ENCODE results near the gene CHTF8.

The CHTF8 gene

GRCh38 chr16:69150146-69150865 is 17.9 kb upstream of the CHTF8 start:
- TF ChIP-seq GATA3 (IDR thresholded peaks at IDR 0.05; ENCODE audit: low read depth, low read length), result no peak
- TF ChIP-seq GATA2 (IDR thresholded peaks at IDR 0.05; ENCODE audit: low read depth, low read length), result no peak

- no peak for TF ChIP-seq GATA2 (IDR thresholded peaks at IDR 0.05; ENCODE audit: low read depth, low read length)
- TF ChIP-seq GATA3 (IDR thresholded peaks at IDR 0.05; ENCODE audit: low read depth, low read length), result no peak
These were observed 13.3 kb upstream of the CHTF8 start for GRCh38 chr16:69145658-69146057.

GRCh38 chr16:69143116-69143515 is 10.7 kb upstream of the CHTF8 start:
- TF ChIP-seq GATA2 (IDR thresholded peaks at IDR 0.05; ENCODE audit: low read depth, low read length), result no peak
- no peak for TF ChIP-seq GATA3 (IDR thresholded peaks at IDR 0.05; ENCODE audit: low read depth, low read length)

DNA sequence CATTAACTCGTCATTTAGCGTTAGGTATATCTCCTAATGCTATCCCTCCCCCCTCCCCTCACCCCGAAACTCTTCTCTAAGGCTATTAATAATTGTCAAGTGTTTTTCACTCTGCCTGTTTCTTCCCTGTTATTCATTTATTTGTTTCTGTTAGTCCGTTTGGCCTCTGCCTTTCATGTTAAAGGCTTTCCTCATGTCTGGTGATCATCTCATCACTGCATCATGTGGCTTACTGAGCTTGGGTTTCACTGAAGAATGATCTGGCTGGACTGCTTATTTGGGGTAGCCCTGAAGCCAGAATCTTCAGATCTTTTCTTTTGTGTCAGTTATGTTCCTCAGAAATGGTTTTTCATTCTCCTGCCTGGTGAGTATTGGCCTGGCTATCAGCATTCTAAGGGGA is 9.5 kb upstream of the CHTF8 start:
- no peak for TF ChIP-seq GATA2 (IDR thresholded peaks at IDR 0.05; ENCODE audit: low read depth, low read length)
- no peak for TF ChIP-seq GATA3 (IDR thresholded peaks at IDR 0.05; ENCODE audit: low read depth, low read length)

DNA sequence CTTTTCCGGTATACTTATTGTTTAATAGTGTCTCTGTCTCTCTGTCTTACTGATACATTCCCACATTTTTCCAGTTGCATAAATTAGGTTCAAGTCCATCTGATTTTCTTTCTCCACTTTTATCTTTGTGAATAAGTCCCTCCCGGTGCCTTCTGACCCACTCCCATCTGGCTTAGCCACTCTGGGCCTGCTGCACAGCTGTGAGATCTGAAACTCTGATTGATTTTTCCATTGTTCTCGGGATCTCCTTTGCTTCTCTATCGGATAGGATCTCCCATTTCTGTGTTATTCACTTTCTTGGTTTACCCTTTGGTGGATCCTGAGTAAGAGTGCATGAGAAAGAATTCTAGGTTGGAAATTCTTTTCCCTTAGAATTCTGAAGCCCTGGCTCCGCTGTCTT is 8.6 kb upstream of the CHTF8 start:
- TF ChIP-seq GATA2 (IDR thresholded peaks at IDR 0.05; ENCODE audit: low read depth, low read length) (peak; percentile 71), GATA3 (IDR thresholded peaks at IDR 0.05; ENCODE audit: low read depth, low read length) (peak; percentile 35; the same call in 1 of the 2 replicates)

DNA sequence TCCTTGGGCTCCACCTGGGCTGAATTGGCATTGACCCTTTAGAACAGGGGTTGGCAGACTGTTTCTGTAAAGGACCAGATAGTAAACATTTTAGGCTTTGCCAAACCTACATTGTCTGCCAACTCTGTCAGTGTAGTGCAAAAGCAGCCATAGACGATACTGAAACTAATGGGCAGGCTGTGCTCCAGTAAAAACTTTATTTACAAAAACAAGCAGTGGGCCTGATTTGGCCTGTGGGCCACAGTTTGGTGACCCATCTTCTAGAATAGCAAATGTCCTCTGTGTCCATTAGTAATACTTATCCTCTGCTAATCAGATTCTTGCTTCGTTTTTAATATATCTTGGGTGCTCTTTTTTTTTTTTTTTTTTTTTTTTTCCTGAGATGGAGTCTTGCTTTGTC is 6.2 kb upstream of the CHTF8 start:
- no peak for TF ChIP-seq GATA2 (IDR thresholded peaks at IDR 0.05; ENCODE audit: low read depth, low read length)
- TF ChIP-seq GATA3 (IDR thresholded peaks at IDR 0.05; ENCODE audit: low read depth, low read length), result no peak

DNA sequence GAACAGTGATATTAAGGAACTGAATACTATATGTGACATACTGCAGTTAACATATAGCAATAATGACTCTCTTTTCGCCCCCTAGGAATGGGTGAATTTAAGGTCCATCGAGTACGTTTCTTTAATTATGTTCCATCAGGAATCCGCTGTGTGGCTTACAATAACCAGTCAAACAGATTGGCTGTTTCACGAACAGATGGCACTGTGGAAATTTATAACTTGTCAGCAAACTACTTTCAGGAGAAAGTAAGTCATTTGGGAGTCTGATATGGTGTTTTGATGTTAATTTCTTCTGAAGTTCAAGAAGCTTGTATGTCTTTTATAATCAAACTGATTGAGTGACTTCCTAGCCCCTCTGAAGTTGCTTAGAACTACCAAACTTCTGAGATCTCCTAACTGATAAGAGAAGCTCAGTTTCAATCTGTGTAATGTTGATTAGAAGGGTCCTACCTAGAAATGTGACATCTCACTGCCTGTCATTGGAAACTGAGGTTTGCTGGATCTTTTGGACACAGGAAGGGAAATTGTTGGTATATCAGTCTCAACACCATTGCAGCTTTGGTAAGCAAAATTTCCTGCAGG is 1.1 kb upstream of the CHTF8 start:
- peak; percentile 51 for TF ChIP-seq GATA3 (IDR thresholded peaks at IDR 0.05; ENCODE audit: low read depth, low read length)
- peak; percentile 14; the same call in 1 of the 2 replicates for TF ChIP-seq GATA2 (IDR thresholded peaks at IDR 0.05; ENCODE audit: low read depth, low read length)

- TF ChIP-seq GATA3 (IDR thresholded peaks at IDR 0.05; ENCODE audit: low read depth, low read length) (no peak), GATA2 (IDR thresholded peaks at IDR 0.05; ENCODE audit: low read depth, low read length) (no peak)
These were observed 457 bp downstream of the CHTF8 start for GRCh38 chr16:69131839-69132423.

DNA sequence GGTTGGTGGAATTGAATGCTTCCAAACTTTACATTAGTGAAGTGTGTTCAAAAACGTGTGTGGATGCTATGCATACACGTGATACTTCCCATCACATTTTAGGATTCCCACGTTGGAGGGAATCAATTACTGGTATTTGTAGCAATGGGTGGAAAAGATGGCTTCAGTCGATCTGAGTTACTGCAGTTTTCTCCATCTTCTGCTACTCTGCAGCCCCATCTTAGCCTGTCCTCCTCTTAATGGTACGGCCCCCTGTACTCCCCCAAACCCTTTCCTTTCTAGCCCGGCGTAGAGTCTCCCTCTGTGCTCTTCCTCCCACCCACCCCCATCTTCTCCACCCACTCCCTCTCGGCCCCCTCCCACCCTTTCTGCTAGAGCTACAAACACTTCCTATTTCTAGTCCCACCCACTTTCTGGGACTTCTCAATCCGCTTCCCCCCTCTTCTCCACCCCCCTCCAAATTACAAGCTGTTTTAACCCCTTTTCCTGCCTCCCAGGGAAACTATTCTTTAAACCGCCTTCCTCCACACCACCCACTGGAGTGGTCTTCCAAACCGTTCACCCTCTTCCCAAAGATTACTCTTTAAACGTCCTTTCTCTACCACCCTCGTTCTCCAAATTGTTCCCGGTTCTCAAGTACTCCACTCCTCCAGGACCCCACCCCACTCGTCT is 1.1 kb downstream of the CHTF8 start:
- TF ChIP-seq GATA2 (IDR thresholded peaks at IDR 0.05; ENCODE audit: low read depth, low read length) (no peak), GATA3 (IDR thresholded peaks at IDR 0.05; ENCODE audit: low read depth, low read length) (no peak)

GRCh38 chr16:69130461-69130860 is 1.9 kb downstream of the CHTF8 start:
- no peak for TF ChIP-seq GATA2 (IDR thresholded peaks at IDR 0.05; ENCODE audit: low read depth, low read length)
- TF ChIP-seq GATA3 (IDR thresholded peaks at IDR 0.05; ENCODE audit: low read depth, low read length), result no peak

GRCh38 chr16:69127966-69128510 is 4.3 kb downstream of the CHTF8 start:
- no peak for TF ChIP-seq GATA3 (IDR thresholded peaks at IDR 0.05; ENCODE audit: low read depth, low read length)
- TF ChIP-seq GATA2 (IDR thresholded peaks at IDR 0.05; ENCODE audit: low read depth, low read length), result no peak

DNA sequence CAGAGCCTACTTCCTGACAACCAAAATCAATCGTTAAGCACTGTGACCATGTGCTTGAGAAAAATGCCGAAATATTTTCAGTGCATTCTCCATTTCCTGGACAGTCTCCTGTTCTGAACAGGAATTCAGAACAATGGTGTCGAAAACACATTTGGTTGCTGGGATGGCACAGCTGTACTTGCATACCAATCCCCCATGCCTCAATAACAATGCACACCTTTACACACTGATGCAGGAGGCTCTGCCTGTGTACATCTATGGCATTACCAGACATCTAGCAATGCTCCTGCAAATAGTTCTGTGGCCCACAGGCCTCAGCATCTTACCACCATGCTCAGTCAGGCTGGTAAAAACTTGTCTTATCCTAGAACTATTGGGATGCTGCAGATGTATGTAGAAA is 6.2 kb downstream of the CHTF8 start:
- TF ChIP-seq GATA2 (IDR thresholded peaks at IDR 0.05; ENCODE audit: low read depth, low read length) (no peak), GATA3 (IDR thresholded peaks at IDR 0.05; ENCODE audit: low read depth, low read length) (no peak)

- TF ChIP-seq GATA2 (IDR thresholded peaks at IDR 0.05; ENCODE audit: low read depth, low read length) (no peak), GATA3 (IDR thresholded peaks at IDR 0.05; ENCODE audit: low read depth, low read length) (no peak)
These were observed 8.5 kb downstream of the CHTF8 start for GRCh38 chr16:69123910-69124309.

GRCh38 chr16:69120096-69120664 is 12.2 kb downstream of the CHTF8 start:
- TF ChIP-seq GATA2 (IDR thresholded peaks at IDR 0.05; ENCODE audit: low read depth, low read length) (no peak), GATA3 (IDR thresholded peaks at IDR 0.05; ENCODE audit: low read depth, low read length) (no peak)

Data from SH-SY5Y (cell line).